H1 (cell line): Measurements from ENCODE around the gene ANKRD12. TPM values are rescaled to one million over a fixed set of nuclear protein-coding genes. Genes with fewer than 3 reads are reported as not detected.

Experiments used
- ATF3 ChIP-seq: IDR thresholded peaks from 2 replicates; pipeline ENCODE4 v1.6.1; 2011; ENCODE audit warnings: low read depth, mild to moderate bottlenecking, low read length; ENCODE audit not compliant: insufficient read depth
- CBX8 ChIP-seq: fragments of 300-800, 300-1000 bp; sonication (generic); IDR thresholded peaks from 2 replicates; pipeline ENCODE4 v1.7.1; 2016; ENCODE audit warnings: low read depth, low read length, borderline replicate concordance
- CHD2 ChIP-seq: IDR thresholded peaks from 2 replicates; pipeline ENCODE4 v1.6.1; 2012; ENCODE audit warnings: low read length, improper control_type of control experiment
- GABPA ChIP-seq: IDR thresholded peaks from 2 replicates; pipeline ENCODE4 v1.6.1; 2011; ENCODE audit warnings: mild to moderate bottlenecking, low read length, moderate library complexity, borderline replicate concordance; ENCODE audit not compliant: insufficient read depth
- RXRA ChIP-seq: IDR thresholded peaks from 2 replicates; pipeline ENCODE4 v1.6.1; 2011; ENCODE audit warnings: low read depth, mild to moderate bottlenecking, low read length, moderate library complexity; ENCODE audit not compliant: insufficient read depth
- SUZ12 ChIP-seq: fragments of 200-600 bp; sonication (generic); IDR thresholded peaks from 2 replicates; pipeline ENCODE4 v1.6.1; 2012; ENCODE audit warnings: mild to moderate bottlenecking, inconsistent platforms, low read length, moderate library complexity, mixed read lengths
- USF2 ChIP-seq: IDR thresholded peaks from 2 replicates; pipeline ENCODE4 v1.6.1; 2011; ENCODE audit warnings: low read length, improper control_type of control experiment
- polyA plus RNA-seq, 7 experiments: library from polyadenylated mRNA; depleted of rRNA in 3 of 7; stranded (reverse) in 5 of 7; unstranded in 2 of 7; fragments of >200 nt in 5 of 7; fragments of 200-250 nt in 2 of 7; gene quantifications; 1 replicate in 5 of 7; 2 replicates in 1 of 7; 4 replicates in 1 of 7; pipeline versions ENCODE4 v1.2.1 to v1.2.3, GENCODE V29; 2011 to 2013; ENCODE audit warnings: missing spikeins in 2 of 7, mixed read lengths in 2 of 7
- total RNA-seq: library from RNA; stranded (reverse); fragmentation: NEBNext Ultra II Directional; extraction: Animal tissue kit (Norgen Biotek cat#: 25700); gene quantifications from 2 replicates; pipeline ENCODE4 v1.2.1, GENCODE V29; 2021

Gene ANKRD12
- total and polyA plus RNA-seq, 2 of the 8 experiments (the other 6 are each of a cell fraction or from before 2014, with no cell fraction given), result 2.6 to 37.9 TPM

GRCh38 chr18:9223356-9223755 is 86.8 kb downstream of the ANKRD12 start (continued):
- TF ChIP-seq RXRA (no peak), CHD2 (no peak), SUZ12 (no peak), USF2 (no peak), GABPA (no peak), ATF3 (no peak), CBX8 (no peak)
